A549 (cell line): ENCODE data around the gene SFTPB. TPM values are rescaled to one million over a fixed set of nuclear protein-coding genes. Genes with fewer than 3 reads are reported as not detected.
A peak's percentile ranks its signal among the peaks of the same experiment; 100 is the strongest.
"Not testable (repeated sequence)": the region's sequence is repeated elsewhere in the genome, so short reads cannot be mapped to it uniquely, and the experiment has no call there.

Experiments used
- ATAC-seq, 2 experiments: fragments of 200-7000 bp in 1 of 2; fragments of >200 bp in 1 of 2; cut with Nextera tagmentation in 1 of 2; cut with Tn5 transposase in 1 of 2; 3 replicates each; pipeline versions ENCODE4 v1.8.0 to v1.9.1; 2018 to 2020; ENCODE audit warnings: mild to moderate bottlenecking in 1 of 2, moderate library complexity in 1 of 2
- CTCF ChIA-PET: fragments of 300-600 bp; sonication (Branson Sonifier 250); formaldehyde crosslinking; extraction: SDS; loops from one replicate; lab custom pipeline; 2021; ENCODE audit warnings: antibody characterized with exemption, inconsistent platforms; lab: Yijun Ruan, JAX
- POLR2A ChIA-PET: fragments of 350-600 bp; formaldehyde crosslinking; extraction: SDS; loops from one replicate; lab custom pipeline; 2021; ENCODE audit warnings: antibody characterized with exemption, inconsistent platforms; lab: Yijun Ruan, JAX
- DNase-seq, 2 experiments: peaks; one replicate each; pipeline versions ENCODE4 v3.0.0 to v3.0.0-alpha.2; 2011 to 2016; ENCODE audit warnings: low read depth in 1 of 2, low spot score in 1 of 2
- FAIRE-seq: peaks from 2 replicates; lab custom pipeline; 2011; peaks lifted over from hg19 to GRCh38; lab: Jason Lieb, UNC
- H3K27ac ChIP-seq, 2 experiments: fragments of >200 bp; sonication (Bioruptor Twin); formaldehyde crosslinking; 3 replicates each; pipeline ENCODE4 v1.5.1; 2016 to 2017
- H3K4me1 ChIP-seq: fragments of >200 bp; sonication (Bioruptor Twin); formaldehyde crosslinking; 3 replicates; pipeline ENCODE4 v1.6.1; 2016
- H3K4me2 ChIP-seq: fragments of >200 bp; sonication (Bioruptor Twin); formaldehyde crosslinking; 3 replicates; pipeline ENCODE4 v1.6.1; 2016
- H3K4me3 ChIP-seq: fragments of >200 bp; sonication (Bioruptor Twin); formaldehyde crosslinking; 3 replicates; pipeline ENCODE4 v1.5.1; 2016
- H3K9me3 ChIP-seq: fragments of >200 bp; sonication (Bioruptor Twin); formaldehyde crosslinking; 3 replicates; pipeline ENCODE4 v1.6.1; 2016
- ATOH8 ChIP-seq: fragments of 250-450 bp; sonication (Bioruptor Pico); IDR thresholded peaks from 2 replicates; pipeline ENCODE4 v1.5.0; 2020; ENCODE audit warnings: low read depth, mild to moderate bottlenecking, moderate library complexity
- BHLHE40 ChIP-seq: IDR thresholded peaks from 2 replicates; pipeline ENCODE4 v1.6.1; 2012; ENCODE audit warnings: low read depth, low read length, inconsistent platforms
- CEBPB ChIP-seq, 2 experiments: fragments of >200 bp in 1 of 2; sonication (Bioruptor Twin) in 1 of 2; formaldehyde crosslinking in 1 of 2; IDR thresholded peaks; 2 replicates each; pipeline ENCODE4 v1.6.1; 2012 to 2016
- CHD2 ChIP-seq: fragments of 150-350 bp; IDR thresholded peaks from 2 replicates; pipeline ENCODE4 v1.6.1; 2014; ENCODE audit warnings: low read length; ENCODE audit not compliant: partially characterized antibody
- E2F6 ChIP-seq: IDR thresholded peaks from 2 replicates; pipeline ENCODE4 v1.6.1; 2012; ENCODE audit warnings: low read depth, borderline replicate concordance
- EHF ChIP-seq: fragments of 250-450 bp; sonication (Bioruptor Pico); IDR thresholded peaks from 2 replicates; pipeline ENCODE4 v1.5.0; 2020; ENCODE audit warnings: mild to moderate bottlenecking
- EHMT2 ChIP-seq: fragments of 200-600 bp; sonication (generic); IDR thresholded peaks from 2 replicates; pipeline ENCODE4 v1.6.1; 2016; ENCODE audit warnings: antibody characterized with exemption, low read depth, mild to moderate bottlenecking, moderate library complexity
- EP300 ChIP-seq, 2 experiments: fragments of >200 bp; sonication (Bioruptor Twin); formaldehyde crosslinking; IDR thresholded peaks; 2 replicates in 1 of 2; 3 replicates in 1 of 2; pipeline ENCODE4 v1.6.1; 2016 to 2017
- ESRRA ChIP-seq: fragments of 150-350 bp; IDR thresholded peaks from 2 replicates; pipeline ENCODE4 v1.6.1; 2014; ENCODE audit warnings: mild to moderate bottlenecking, low read length, borderline replicate concordance
- FOXS1 ChIP-seq: fragments of 250-450 bp; sonication (Bioruptor Pico); IDR thresholded peaks from 2 replicates; pipeline ENCODE4 v1.5.0; 2020; ENCODE audit warnings: mild to moderate bottlenecking, moderate library complexity
- GATA3 ChIP-seq: IDR thresholded peaks from 2 replicates; pipeline ENCODE4 v1.6.1; 2012; ENCODE audit warnings: borderline replicate concordance
- HEYL ChIP-seq: fragments of 250-450 bp; sonication (Bioruptor Pico); IDR thresholded peaks from 2 replicates; pipeline ENCODE4 v1.8.0; 2021; ENCODE audit warnings: mild to moderate bottlenecking, moderate library complexity
- HOXA7 ChIP-seq: fragments of 250-450 bp; sonication (Bioruptor Pico); IDR thresholded peaks from 2 replicates; pipeline ENCODE4 v1.5.0; 2020; ENCODE audit warnings: mild to moderate bottlenecking, moderate library complexity
- JUNB ChIP-seq: fragments of >200 bp; sonication (Bioruptor Twin); formaldehyde crosslinking; IDR thresholded peaks from 2 replicates; pipeline ENCODE4 v1.6.1; 2016
- KDM5A ChIP-seq: fragments of 200-600 bp; sonication (generic); IDR thresholded peaks from 2 replicates; pipeline ENCODE4 v1.6.1; 2016; ENCODE audit warnings: antibody characterized with exemption, mild to moderate bottlenecking
- MAFK ChIP-seq: fragments of 450-650 bp; IDR thresholded peaks from 2 replicates; pipeline ENCODE4 v1.6.1; 2014; ENCODE audit not compliant: partially characterized antibody
- MAX ChIP-seq: IDR thresholded peaks from 2 replicates; pipeline ENCODE4 v1.6.1; 2012
- MAZ ChIP-seq: fragments of 150-350 bp; IDR thresholded peaks from 2 replicates; pipeline ENCODE4 v1.6.1; 2014; ENCODE audit warnings: antibody characterized with exemption, low read depth, low read length, borderline replicate concordance
- NPAS2 ChIP-seq: fragments of 250-450 bp; sonication (Bioruptor Pico); IDR thresholded peaks from 2 replicates; pipeline ENCODE4 v1.8.0; 2022; ENCODE audit warnings: mild to moderate bottlenecking, moderate library complexity, borderline replicate concordance
- PBX3 ChIP-seq: IDR thresholded peaks from 2 replicates; pipeline ENCODE4 v1.6.1; 2012
- PHF8 ChIP-seq: fragments of 200-600 bp; sonication (generic); IDR thresholded peaks from 2 replicates; pipeline ENCODE4 v1.6.1; 2016; ENCODE audit warnings: low read depth, mild to moderate bottlenecking, antibody characterized with exemption, moderate library complexity, borderline replicate concordance
- RARB ChIP-seq: fragments of 250-450 bp; sonication (Bioruptor Pico); IDR thresholded peaks from 2 replicates; pipeline ENCODE4 v1.8.0; 2021; ENCODE audit warnings: mild to moderate bottlenecking, moderate library complexity
- RCOR1 ChIP-seq: fragments of 150-350 bp; IDR thresholded peaks from 2 replicates; pipeline ENCODE4 v1.6.1; 2014; ENCODE audit warnings: antibody characterized with exemption, low read length, low read depth
- REST ChIP-seq: fragments of 200-600 bp; sonication (generic); IDR thresholded peaks from 2 replicates; pipeline ENCODE4 v1.6.1; 2016; ENCODE audit warnings: antibody characterized with exemption, mild to moderate bottlenecking, moderate library complexity
- SMC3 ChIP-seq: fragments of >200 bp; sonication (Bioruptor Twin); formaldehyde crosslinking; IDR thresholded peaks from 3 replicates; pipeline ENCODE4 v1.6.1; 2018; ENCODE audit warnings: inconsistent platforms
- ZNF302 ChIP-seq: fragments of 250-450 bp; sonication (Bioruptor Pico); IDR thresholded peaks from 2 replicates; pipeline ENCODE4 v1.9.0; 2021; ENCODE audit warnings: inconsistent platforms, mild to moderate bottlenecking, moderate library complexity
- ZSCAN20 ChIP-seq: fragments of 250-450 bp; sonication (Bioruptor Pico); IDR thresholded peaks from 2 replicates; pipeline ENCODE4 v1.8.0; 2022; ENCODE audit warnings: mild to moderate bottlenecking, moderate library complexity
- WGBS: methylation state at CpG from one replicate; pipeline ENCODE4 v1.1.6; 2017; ENCODE audit errors: missing lambda C conversion rate; 5-methylcytosine and 5-hydroxymethylcytosine counted together
- polyA plus RNA-seq, 4 experiments: library from polyadenylated mRNA; depleted of rRNA in 3 of 4; stranded (reverse); fragments of >200 nt; fragmentation: RNase III in 1 of 4; extraction: RNeasy Plus Mini Kit Qiagen cat#74134 plus additional on column Dnase treatment in 1 of 4; gene quantifications; 2 replicates in 3 of 4; 3 replicates in 1 of 4; pipeline ENCODE4 v1.2.3, GENCODE V29; 2011 to 2017

Gene SFTPB
- polyA plus RNA-seq, 2 of the 4 experiments (the other 2 are of a cell fraction), result not detected

- FAIRE-seq (no peak), DNase-seq (no peak), ATAC-seq (no peak)
- POLR2A ChIA-PET, result no interaction called here
- TF ChIP-seq HOXA7 (CRISPR knock-in tag), result no peak
- TF ChIP-seq ESRRA, result no peak
- no peak for TF ChIP-seq PBX3
- TF ChIP-seq MAFK, result no peak
- no peak for TF ChIP-seq E2F6
- TF ChIP-seq ZNF302 (CRISPR knock-in tag), result no peak
- TF ChIP-seq MAX, result no peak
- no peak for TF ChIP-seq EHMT2
- no peak for TF ChIP-seq HEYL
- TF ChIP-seq MAZ, result no peak
- TF ChIP-seq EP300 (IDR thresholded peaks at IDR 0.05), result no peak
- TF ChIP-seq RCOR1, result no peak
- no peak for TF ChIP-seq CEBPB (IDR thresholded peaks at IDR 0.05)
- TF ChIP-seq EHF (CRISPR knock-in tag), result no peak
- TF ChIP-seq REST, result no peak
- TF ChIP-seq RARB (CRISPR knock-in tag), result no peak
- TF ChIP-seq ZSCAN20 (CRISPR knock-in tag), result no peak
- no peak for TF ChIP-seq SMC3
- 91% methylated on average over 1 of the region's 1 CpG for WGBS
- Histone ChIP-seq H3K4me3 (no peak overlapping the region), H3K4me2 (no peak overlapping the region), H3K4me1 (peaks cover 13% of the 10 kb centered on the region), H3K9me3 (no peaks in the 10 kb centered on the region), H3K27ac (no peak overlapping the region)
- CTCF ChIA-PET, result interaction anchor here (1.0 to 15.7 kb wide), 8 partner anchors 15 to 458 kb away, joined by 3 to 229 read pairs (median 6); no protein-coding TSS in a partner anchor
Observed at GRCh38 chr2:85621338-85621737, 46.7 kb downstream of the SFTPB start.

- ATAC-seq (no peak), FAIRE-seq (no peak), DNase-seq (no peak)
- no peaks in the 10 kb centered on the region for H3K9me3 ChIP-seq
- no peak overlapping the region for H3K27ac ChIP-seq
- peaks cover 13% of the 10 kb centered on the region for H3K4me1 ChIP-seq
- H3K4me3 ChIP-seq, result no peak overlapping the region
- WGBS, result 93% methylated on average over 6 of the region's 6 CpGs
- POLR2A ChIA-PET, result interaction anchor here (0.7 kb wide), 1 partner anchor 12 kb away, joined by 3 read pairs; no protein-coding TSS in a partner anchor
- TF ChIP-seq BHLHE40 (no peak), GATA3 (no peak), JUNB (no peak), CHD2 (no peak), RARB (CRISPR knock-in tag) (no peak), SMC3 (no peak), ATOH8 (no peak), PHF8 (no peak), KDM5A (no peak), NPAS2 (CRISPR knock-in tag) (no peak), FOXS1 (CRISPR knock-in tag) (no peak), HOXA7 (CRISPR knock-in tag) (no peak), MAX (no peak)
- TF ChIP-seq, all 56 proteins: peak for 0
- H3K4me2 ChIP-seq, result no peak overlapping the region
- CTCF ChIA-PET, result interaction anchor here (0.7 to 15.7 kb wide), 7 partner anchors 15 to 460 kb away, joined by 3 to 229 read pairs (median 6); no protein-coding TSS in a partner anchor
Observed at GRCh38 chr2:85619617-85620016, 48.4 kb downstream of the SFTPB start.

- H3K9me3 ChIP-seq, FAIRE-seq, POLR2A ChIA-PET, ATAC-seq, DNase-seq, H3K27ac ChIP-seq: not testable (repeated sequence)
- Histone ChIP-seq H3K4me1 (peaks cover 13% of the 10 kb centered on the region), H3K4me2 (peak overlapping the region; percentile 91), H3K4me3 (peak overlapping the region; percentile 57; the same call in 2 of the 3 replicates)
- WGBS, result 85% methylated on average over 5 of the region's 5 CpGs
- CTCF ChIA-PET, result interaction anchor here (1.1 to 15.7 kb wide), 3 partner anchors 14 to 111 kb away, joined by 3 to 229 read pairs (median 3); no protein-coding TSS in a partner anchor
Observed at GRCh38 chr2:85617723-85618122, 50.3 kb downstream of the SFTPB start.
